ENCODE data around the gene BPIFB2. TPM values are rescaled to one million over a fixed set of nuclear protein-coding genes. Genes with fewer than 3 reads are reported as not detected.

Gene BPIFB2
- total RNA-seq, 4 donors from 2014 or later, result not detected

GRCh38 chr20:32975698-32976674, 31.5 kb upstream of the BPIFB2 start:
- no peak for DNase-seq
- Histone ChIP-seq H3K36me3 (no peaks in the 10 kb centered on the region), H3K27ac (no peak overlapping the region), H3K4me3 (no peak overlapping the region), H3K9me3 (no peaks in the 10 kb centered on the region), H3K27me3 (no peaks in the 10 kb centered on the region), H3K4me1 (no peaks in the 10 kb centered on the region)
- intact Hi-C loops (cut with DNase I; ENCODE audit: low total_unique reads), result no loop called here
- TF ChIP-seq CTCF (IDR thresholded peaks at IDR 0.05), result no peak

GRCh38 chr20:32976746-32977145, 30.8 kb upstream of the BPIFB2 start:
- intact Hi-C loops (cut with DNase I; ENCODE audit: low total_unique reads), result no loop called here
- Histone ChIP-seq H3K27me3 (no peaks in the 10 kb centered on the region), H3K4me3 (no peak overlapping the region), H3K27ac (no peak overlapping the region), H3K4me1 (no peaks in the 10 kb centered on the region), H3K36me3 (no peaks in the 10 kb centered on the region), H3K9me3 (no peaks in the 10 kb centered on the region)
- TF ChIP-seq CTCF (IDR thresholded peaks at IDR 0.05) (no peak), POLR2A (IDR thresholded peaks at IDR 0.05) (no peak)
- no peak for DNase-seq

- Histone ChIP-seq H3K4me3 (no peak overlapping the region), H3K4me1 (no peaks in the 10 kb centered on the region), H3K27ac (no peak overlapping the region), H3K27me3 (no peaks in the 10 kb centered on the region), H3K36me3 (no peaks in the 10 kb centered on the region), H3K9me3 (no peaks in the 10 kb centered on the region)
- TF ChIP-seq POLR2A (IDR thresholded peaks at IDR 0.05) (no peak), CTCF (IDR thresholded peaks at IDR 0.05) (no peak)
- intact Hi-C loops (cut with DNase I; ENCODE audit: low total_unique reads), result no loop called here
- DNase-seq, result no peak
Measured at GRCh38 chr20:32977281-32978008, 30.1 kb upstream of the BPIFB2 start.

- no peaks in the 10 kb centered on the region for H3K9me3 ChIP-seq
- no peak for TF ChIP-seq CTCF (IDR thresholded peaks at IDR 0.05)
- no peak for TF ChIP-seq POLR2A (IDR thresholded peaks at IDR 0.05)
- H3K4me1 ChIP-seq, result no peaks in the 10 kb centered on the region
- no peak for DNase-seq
- H3K36me3 ChIP-seq, result no peaks in the 10 kb centered on the region
- H3K4me3 ChIP-seq, result no peak overlapping the region
- intact Hi-C loops (cut with DNase I; ENCODE audit: low total_unique reads), result no loop called here
- no peaks in the 10 kb centered on the region for H3K27me3 ChIP-seq
- no peak overlapping the region for H3K27ac ChIP-seq
Measured at GRCh38 chr20:32978009-32978335, 29.5 kb upstream of the BPIFB2 start.
